ENCODE results near the gene PLEKHM3.

PLEKHM3 gene

DNA sequence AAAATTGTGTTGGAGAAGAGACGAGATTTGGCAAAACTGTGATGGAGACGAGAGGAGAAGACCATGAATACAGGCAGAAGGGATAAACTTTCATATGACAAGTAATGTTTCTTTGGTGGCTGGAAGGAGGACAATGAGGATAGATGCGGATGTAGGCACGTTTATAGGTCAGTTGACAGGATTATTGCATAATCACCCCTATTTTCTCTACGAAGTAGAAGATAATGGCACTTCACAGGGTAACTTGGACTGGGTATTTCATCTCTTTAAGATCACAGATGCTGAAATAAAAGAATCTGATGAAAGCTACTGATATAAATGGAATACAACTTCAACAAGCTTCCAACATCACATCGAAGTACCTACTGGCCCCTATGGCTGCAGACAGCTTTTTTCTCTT lies 81.0 kb downstream of the PLEKHM3 start:
- no peak for DNase-seq

DNA sequence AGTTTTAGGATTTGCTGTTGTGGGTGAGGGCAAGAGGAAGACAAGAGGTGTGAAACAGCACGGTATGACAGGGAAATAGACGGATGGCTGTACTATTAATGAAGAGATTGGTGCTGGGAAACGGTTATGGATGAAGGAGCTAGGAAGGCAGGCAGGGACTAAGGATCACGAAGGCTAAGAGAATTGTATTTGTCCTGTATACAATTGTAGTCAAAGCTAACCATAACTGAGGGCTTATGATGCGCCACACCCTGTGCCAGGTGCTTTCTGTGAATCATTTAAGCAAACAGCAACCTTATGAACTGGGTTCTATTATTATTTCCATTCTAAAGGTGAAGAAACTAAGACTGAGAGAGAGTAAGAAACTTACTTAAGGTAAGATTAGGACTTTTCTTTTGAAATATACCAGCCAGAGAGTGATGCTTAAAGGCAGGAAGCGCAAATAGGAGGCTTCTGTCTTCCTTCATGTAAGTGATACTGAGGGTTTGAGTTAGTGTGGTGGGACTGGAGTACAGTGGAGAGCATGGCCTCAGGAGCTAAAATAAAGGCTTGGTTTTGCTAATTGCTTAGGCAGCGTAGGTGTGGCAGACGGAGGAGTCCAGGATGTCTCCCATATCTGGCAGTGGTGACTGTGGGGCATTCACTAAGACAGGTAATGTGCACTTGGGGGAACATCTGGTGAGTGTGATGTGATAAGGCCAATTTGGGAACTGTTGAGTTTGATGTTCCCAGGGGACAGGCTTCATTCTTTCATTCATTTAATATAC lies 85.8 kb downstream of the PLEKHM3 start:
- no peak for DNase-seq

- no peak for DNase-seq
These were observed 86.4 kb downstream of the PLEKHM3 start for GRCh38 chr2:207938886-207939285.

DNA sequence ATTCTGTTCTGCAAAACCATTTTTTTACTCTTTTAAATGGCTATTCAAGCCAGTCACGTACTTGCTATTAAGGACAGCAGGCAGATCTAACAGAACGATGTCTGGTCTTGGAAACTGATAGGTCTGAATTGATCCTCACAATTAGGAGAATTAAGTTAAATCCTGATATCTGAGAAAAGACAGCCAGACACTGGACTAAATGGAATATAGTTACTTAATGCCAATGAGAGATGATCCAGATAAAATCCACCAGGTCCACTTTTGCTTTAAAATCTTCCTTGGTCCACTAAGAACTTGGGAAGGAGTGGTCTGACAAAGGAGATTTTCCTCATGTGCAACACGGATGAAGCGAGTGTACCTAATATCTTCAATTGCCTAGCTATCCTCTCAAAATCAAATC lies 86.9 kb downstream of the PLEKHM3 start:
- DNase-seq, result no peak

GRCh38 chr2:207937823-207938222 lies 87.5 kb downstream of the PLEKHM3 start:
- DNase-seq, result no peak

DNA sequence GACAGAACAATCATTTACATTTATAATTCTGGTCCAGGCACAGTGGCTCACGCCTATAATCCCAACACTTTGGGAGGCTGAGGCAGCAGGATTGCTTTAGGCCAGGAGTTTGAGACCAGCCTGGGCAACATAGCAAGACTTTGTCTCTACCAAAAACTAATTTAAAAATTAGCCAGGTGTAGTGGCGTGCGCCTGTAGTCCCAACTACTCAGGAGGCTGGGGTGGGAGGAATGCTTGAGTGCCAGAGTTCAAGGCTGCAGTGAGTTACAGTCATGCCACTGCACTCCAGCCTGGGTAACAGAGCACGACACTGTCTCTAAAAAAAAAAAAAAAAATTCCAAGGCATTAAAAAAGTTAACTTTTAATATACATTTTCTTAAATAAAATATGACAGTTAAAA lies 88.1 kb downstream of the PLEKHM3 start:
- DNase-seq, result no peak

DNA sequence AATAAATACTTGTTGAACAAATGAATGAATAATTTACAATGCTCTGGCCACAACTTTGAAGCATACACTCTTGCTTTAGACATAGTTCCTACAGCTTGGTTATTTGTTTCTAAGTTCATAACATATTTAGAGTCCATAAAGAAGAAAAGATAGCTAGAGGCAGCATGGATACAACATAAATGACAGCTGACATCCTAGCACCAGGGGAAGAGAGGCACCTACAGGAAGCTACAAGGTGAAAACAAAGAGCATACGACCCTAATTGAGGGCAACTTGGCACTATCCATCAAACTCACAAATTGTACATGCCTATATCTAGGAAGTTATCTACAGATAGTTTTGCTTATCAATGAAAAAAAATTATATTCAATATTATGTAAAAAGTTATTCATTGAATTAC lies 88.9 kb downstream of the PLEKHM3 start:
- DNase-seq, result no peak

DNA sequence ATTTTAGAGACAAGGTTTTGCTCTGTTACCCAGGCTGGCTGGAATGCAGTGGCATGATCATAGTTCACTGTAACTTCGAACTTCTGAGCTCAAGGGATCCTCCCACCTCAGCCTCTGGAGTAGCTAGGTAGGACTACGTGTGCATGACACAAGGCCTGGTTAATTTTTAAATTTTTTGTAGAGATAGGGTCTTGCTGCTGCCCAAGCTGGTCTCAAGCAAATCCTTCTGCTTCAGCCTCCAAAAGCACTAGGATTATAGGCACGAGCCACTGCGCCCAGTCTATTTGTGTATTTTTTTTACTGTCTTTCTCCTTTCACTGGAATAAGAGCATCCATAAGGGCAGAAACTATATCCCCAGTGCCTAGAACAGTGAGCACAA lies 89.3 kb downstream of the PLEKHM3 start:
- DNase-seq, result no peak

DNA sequence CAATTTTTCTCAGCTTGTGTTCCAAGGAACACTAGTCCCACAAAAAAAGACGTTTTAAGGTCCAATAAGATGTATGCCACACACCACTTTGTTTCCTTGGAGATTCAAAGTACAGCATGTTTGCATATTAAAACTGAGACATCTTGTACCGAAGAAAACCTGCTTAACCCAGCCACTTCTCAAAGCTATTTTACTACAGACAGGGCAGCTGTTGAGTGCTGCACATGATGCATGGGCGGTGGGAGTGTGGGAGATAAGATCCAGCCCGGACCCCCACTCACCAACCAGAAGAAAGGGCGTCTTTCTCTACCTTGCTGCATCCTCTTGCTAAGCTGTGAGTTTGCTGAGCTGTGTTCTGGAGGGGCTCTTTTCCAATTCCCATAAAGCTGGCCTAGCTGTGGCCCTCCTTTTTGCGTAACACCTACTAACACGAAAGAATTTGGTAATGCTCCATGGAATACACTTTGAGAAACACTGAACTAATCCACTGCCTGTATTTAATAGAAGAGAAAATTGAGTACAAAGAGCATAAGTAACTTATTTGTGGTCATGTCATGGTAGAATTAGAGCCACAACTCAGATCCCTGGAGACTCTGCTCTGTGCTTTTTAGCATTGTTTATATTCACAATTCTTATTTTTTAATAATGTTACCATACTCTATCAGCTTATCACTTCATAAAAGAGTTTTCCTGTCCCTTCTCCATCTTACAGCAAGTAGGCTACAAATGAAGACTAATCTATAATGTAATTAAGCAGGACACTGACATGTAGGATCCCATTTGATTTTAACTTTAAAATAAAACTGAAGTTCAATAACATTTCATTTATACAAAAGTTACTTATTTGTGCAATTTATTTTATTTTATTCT lies 90.0 kb downstream of the PLEKHM3 start:
- no peak for DNase-seq

- DNase-seq, result no peak
These were observed 90.6 kb downstream of the PLEKHM3 start for GRCh38 chr2:207934720-207935119.

- no peak for DNase-seq
These were observed 91.8 kb downstream of the PLEKHM3 start for GRCh38 chr2:207933396-207934065.

DNA sequence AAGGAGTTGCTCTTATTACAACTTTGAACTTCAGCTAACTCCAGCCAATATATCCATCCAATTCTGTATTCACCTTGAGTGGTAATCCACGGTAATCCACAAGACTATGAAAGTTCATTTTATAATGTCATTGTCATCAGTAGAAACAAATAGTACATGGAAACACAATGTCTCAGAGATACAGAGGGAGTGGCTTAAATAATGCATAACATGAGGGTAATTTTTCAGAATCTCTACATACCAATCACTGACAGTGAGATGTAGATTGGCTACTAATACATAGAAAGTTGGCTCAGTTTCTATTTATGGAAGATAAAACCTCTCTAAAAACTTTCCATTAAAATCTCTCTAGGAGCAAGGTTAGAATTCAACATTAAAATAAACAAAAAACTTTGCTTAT lies 93.2 kb downstream of the PLEKHM3 start:
- DNase-seq, result no peak

DNA sequence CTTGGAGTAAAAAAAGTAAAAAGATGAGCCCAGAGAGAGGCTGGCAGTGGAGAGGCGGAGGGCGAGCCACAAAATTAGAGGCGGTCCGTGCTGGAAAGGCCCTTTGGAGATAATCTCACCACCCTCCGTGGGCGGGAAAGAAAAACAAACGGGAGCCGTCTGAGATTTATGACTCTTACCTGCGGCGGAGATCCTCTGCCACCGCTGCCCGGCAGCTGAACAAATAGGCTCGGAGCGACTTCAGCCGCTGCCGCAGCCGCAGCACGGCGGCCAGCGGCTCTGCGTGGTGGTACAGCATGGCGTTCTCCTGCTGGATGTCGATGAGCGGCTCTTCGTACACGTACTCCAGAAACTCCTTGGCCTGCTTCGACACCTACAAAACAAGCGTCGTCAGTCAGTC lies 94.6 kb downstream of the PLEKHM3 start:
- DNase-seq, result no peak

DNA sequence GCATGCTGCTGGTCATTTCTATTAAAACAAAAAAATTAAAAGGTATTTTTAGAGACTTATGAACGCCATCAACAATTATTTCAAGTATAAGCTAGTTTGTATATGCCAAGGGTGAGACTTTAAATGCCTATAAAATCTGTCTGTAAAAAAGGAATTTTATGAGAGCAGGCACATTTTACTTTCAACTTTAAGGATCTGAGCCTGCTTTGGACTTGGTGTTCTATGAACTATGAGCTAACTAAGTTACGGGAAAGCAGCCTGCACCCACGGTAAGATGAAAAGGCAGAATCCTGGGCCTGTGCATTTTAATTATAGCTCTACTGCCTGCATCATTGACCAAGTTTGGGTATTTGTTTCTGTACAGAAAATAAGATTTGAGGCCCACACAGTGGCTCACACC lies 95.4 kb downstream of the PLEKHM3 start:
- DNase-seq, result no peak

GRCh38 chr2:207928079-207928478 lies 97.2 kb downstream of the PLEKHM3 start:
- no peak for DNase-seq

DNA sequence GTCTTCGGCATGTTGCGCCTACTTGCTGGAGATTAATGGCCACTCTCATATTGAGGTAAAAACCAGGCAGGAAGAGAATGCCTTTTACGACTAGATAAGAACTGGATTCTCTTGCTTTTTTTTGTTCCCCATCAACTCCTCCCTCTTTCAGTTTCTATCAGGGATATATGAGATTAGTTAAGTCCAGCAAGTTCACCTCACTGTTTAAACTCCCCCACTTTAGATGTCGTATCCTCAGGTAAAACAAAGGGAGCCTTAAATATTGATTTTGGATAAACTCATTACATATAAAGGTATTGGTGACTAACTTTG lies 98.4 kb downstream of the PLEKHM3 start:
- no peak for DNase-seq

DNA sequence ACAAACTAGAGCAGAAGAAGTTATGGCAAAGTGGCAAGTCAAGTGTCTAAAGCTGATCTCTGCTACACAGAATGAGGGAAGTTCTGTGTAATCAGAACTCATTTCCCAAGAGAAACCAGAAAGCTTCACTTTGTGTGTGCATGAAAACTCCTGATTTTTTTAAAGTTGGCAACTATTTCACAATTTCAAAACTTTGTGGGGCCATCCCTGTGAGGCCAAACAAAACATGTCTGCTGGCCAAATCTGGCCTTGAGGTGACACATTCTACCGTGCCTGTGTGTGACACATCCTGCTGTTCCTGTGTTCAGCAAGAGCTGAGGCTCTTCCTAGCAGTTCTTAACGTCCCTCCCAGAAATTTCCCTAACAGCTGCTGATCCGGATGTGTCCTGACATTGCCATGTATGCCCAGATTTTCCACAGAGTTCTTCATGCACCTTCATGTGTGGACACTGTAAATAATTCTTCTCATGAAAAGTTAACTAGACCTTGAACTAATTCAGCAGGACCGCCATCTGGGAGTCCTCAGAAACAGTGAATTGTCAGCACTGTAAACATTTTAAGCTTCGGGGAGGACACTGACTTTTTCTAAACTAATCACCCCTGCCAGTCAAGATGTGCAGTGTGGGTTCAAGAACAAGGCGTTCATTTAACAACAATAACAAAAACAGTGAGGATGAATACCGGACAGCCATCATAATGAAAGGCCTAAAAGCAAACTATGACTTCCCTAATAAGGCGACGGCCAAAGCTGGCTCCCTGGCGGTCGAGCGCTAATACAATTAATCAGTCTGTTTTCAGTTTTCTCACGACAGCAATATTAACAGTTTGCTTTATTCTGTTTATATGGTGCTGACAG lies 99.0 kb downstream of the PLEKHM3 start:
- DNase-seq, result no peak

DNA sequence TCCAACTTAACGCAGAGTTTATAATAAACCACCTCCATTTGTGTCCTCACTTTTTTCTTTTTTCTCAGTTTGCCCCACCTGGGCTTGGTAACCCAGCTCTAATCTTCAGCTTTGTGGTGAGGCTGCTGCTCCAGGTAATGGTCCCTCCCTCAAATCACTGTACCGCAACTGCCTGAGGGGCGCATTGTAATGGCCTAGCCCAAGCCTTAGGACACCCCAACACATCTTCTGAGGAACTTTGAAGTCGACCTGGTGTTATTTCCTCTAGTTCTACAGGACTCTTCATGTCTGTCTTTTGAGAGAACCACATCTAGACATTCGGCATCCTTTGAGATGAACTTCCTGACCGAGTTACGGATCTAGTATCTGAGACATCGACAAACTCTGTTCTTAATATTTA lies 99.7 kb downstream of the PLEKHM3 start:
- no peak for DNase-seq

DNA sequence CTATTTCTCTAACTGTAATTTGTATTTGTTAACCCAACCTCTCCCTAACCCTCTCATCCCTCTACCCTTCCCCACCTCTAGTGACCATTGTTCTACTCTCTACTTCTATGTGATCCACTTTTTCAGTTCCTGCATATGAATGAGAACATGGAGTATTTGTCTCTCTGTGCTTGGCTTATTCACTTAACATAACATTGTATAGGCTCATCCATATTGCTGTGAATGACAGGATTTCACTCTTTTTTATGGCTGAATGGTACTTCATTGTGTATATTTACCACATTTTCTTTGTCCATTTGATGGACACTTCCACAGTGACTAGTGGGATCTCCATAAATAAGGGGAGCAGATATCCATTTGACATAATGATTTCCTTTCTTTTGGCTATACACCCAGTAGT lies 103.7 kb downstream of the PLEKHM3 start:
- DNase-seq, result no peak

DNA sequence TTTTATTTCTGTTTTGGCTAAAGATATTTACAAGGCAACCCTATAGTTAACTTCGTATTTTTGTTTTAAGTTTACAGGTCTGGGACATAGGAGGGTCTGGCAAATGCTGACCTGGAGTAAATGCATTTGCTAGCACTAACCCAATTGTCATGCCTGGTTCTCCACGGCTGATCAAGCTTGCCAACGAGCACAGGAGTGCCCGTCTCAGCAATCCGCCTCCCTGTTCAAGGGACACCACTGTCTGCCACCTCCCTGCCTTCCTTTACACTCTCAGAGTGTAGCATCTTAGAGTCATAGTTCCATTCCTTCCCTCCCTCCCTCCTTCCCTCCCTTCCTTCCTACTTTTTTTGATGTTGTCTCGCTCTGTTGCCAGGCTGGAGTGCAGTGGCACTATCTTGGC lies 104.6 kb downstream of the PLEKHM3 start:
- DNase-seq, result no peak

DNA sequence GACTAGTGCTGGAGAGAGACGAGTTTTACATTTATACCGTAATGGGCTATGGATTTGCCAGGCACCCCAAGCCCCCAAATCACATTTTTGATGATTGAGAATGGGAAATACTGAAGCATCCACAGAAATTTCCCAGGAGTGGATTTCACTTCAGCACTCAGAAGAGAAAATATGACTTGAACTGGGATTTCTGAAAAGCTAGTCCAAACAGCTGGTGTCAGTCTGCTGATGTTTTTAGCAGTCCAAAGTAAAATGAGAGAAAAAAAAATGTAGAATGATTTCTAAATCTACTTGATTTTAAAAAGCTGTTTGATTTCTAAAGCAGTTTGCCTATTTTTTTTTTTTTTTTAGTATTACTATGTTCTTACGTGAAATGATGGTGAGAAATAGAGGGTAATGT lies 105.0 kb downstream of the PLEKHM3 start:
- no peak for DNase-seq

DNA sequence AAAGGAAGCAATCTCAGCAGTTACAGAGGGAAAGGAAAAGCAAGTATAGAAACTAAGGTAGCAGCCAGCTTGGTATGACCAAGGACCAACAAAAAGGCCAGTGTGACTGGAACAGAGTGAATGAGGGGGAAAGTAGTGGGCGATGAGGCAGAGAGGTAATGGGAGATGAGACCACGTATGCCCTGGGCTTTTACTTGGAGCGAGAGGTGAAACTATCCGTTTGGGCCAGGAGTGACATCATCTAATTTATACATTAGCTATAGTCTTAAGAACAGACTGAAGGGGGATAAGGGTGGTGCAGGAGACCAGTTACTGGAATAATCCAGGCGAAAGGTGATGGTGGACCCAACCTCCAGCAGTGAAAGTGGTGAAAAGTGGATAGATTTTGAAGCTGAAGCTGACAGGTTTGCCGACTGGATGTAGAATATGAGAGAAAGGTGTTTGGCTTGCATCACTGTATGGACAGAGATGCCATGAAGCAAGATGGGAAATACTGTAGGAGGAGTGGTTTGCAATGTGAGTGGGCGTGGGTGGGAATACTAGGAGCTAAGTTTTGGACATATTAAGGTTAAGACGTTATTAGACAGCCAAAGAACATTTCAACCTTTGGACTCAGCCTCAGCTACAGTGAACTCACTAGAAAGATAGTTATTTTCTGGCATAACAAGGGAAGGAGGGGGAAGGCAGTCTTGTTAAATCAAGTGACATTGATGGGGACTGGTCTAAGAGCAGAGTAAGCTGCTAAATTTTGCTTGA lies 106.0 kb downstream of the PLEKHM3 start:
- no peak for DNase-seq
